Measurements from ENCODE around the gene ZCCHC14. TPM values are rescaled to one million over a fixed set of nuclear protein-coding genes. Genes with fewer than 3 reads are reported as not detected.

ZCCHC14 gene
- total and polyA plus RNA-seq, 10 of the 15 experiments (the other 5 are each of a cell fraction or from before 2014, with no cell fraction given), result 0.02 to 0.26 (median 0.05) TPM; not detected in 3

DNA sequence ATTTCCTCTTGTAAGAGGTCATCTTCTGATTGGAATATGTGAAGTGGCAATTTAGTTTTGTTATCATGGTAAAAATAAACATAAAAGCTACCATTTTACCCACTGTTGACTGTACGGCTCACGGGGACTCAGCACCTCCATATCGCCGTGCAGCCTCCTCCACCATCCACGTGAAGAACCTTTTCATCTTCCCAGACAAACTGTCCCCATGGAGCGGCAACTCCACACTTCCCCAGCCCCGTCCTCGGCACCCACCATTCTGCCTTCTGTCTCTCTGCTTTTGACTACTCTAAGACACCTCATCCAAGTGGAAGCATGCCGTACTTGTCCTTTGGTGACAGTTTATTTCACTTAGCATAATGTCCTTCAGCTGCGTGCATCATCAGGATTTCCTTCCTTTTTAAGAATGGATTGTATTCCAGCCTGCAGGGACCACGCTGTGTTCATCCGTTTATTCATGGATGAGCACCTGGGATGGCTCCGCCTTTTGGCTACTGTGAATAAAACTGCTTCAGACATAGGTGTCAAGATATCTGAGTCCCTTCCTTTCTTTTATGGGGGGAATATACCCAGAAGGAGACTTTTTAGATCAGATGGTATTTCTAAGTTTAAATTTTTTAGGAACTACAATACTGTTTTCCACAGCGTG, 123.6 kb downstream of the ZCCHC14 start:
- CTCF ChIA-PET, result no interaction called here
- no peak overlapping the region for H2AFZ ChIP-seq (ENCODE audit: control insufficient read depth, low read depth, low read length)
- no peak for FAIRE-seq
- no peak overlapping the region for H3K4me2 ChIP-seq (ENCODE audit: control insufficient read depth, insufficient read depth)
- intact Hi-C loops (cut with micrococcal nuclease; ENCODE audit: unreplicated experiment), result no loop called here
- POLR2A ChIA-PET, result interaction anchor here (0.7 to 1.0 kb wide), 2 partner anchors 14 to 50 kb away, joined by 3 to 5 read pairs; partner anchors contain the start of gene FBXO31
- H4K20me1 ChIP-seq (ENCODE audit: control insufficient read depth, insufficient read depth), result no peaks in the 10 kb centered on the region
- peaks cover 0 to under 1% of the 10 kb centered on the region in 2 experiments; a peak in 3 of 4 replicates for H3K36me3 ChIP-seq (ENCODE audit: control insufficient read depth in 2 of 2, insufficient read depth in 2 of 2, low read length in 1 of 2)
- H3K27me3 ChIP-seq (replicated peaks in 1 of 2; ENCODE audit: control insufficient read depth in 2 of 2, insufficient read depth in 2 of 2, low read length in 1 of 2), result no peaks in the 10 kb centered on the region
- H3K27ac ChIP-seq (ENCODE audit: control insufficient read depth, insufficient read depth), result no peak overlapping the region
- H3K4me3 ChIP-seq, result no peak overlapping the region
- TF ChIP-seq, protein P1, sequence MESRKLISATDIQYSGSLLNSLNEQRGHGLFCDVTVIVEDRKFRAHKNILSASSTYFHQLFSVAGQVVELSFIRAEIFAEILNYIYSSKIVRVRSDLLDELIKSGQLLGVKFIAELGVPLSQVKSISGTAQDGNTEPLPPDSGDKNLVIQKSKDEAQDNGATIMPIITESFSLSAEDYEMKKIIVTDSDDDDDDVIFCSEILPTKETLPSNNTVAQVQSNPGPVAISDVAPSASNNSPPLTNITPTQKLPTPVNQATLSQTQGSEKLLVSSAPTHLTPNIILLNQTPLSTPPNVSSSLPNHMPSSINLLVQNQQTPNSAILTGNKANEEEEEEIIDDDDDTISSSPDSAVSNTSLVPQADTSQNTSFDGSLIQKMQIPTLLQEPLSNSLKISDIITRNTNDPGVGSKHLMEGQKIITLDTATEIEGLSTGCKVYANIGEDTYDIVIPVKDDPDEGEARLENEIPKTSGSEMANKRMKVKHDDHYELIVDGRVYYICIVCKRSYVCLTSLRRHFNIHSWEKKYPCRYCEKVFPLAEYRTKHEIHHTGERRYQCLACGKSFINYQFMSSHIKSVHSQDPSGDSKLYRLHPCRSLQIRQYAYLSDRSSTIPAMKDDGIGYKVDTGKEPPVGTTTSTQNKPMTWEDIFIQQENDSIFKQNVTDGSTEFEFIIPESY (IDR thresholded peaks at IDR 0.05), result no peak
- TF ChIP-seq, protein P2, sequence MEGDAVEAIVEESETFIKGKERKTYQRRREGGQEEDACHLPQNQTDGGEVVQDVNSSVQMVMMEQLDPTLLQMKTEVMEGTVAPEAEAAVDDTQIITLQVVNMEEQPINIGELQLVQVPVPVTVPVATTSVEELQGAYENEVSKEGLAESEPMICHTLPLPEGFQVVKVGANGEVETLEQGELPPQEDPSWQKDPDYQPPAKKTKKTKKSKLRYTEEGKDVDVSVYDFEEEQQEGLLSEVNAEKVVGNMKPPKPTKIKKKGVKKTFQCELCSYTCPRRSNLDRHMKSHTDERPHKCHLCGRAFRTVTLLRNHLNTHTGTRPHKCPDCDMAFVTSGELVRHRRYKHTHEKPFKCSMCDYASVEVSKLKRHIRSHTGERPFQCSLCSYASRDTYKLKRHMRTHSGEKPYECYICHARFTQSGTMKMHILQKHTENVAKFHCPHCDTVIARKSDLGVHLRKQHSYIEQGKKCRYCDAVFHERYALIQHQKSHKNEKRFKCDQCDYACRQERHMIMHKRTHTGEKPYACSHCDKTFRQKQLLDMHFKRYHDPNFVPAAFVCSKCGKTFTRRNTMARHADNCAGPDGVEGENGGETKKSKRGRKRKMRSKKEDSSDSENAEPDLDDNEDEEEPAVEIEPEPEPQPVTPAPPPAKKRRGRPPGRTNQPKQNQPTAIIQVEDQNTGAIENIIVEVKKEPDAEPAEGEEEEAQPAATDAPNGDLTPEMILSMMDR (IDR thresholded peaks at IDR 0.05 in 2 of 3, conservative IDR thresholded peaks at IDR 0.05 in 1 of 3; ENCODE audit: control insufficient read depth in 2 of 3, extremely low read depth in 1 of 3, insufficient read depth in 1 of 3, low read depth in 3 of 3, low read length in 3 of 3), result no peak
- TF ChIP-seq, protein P3, sequence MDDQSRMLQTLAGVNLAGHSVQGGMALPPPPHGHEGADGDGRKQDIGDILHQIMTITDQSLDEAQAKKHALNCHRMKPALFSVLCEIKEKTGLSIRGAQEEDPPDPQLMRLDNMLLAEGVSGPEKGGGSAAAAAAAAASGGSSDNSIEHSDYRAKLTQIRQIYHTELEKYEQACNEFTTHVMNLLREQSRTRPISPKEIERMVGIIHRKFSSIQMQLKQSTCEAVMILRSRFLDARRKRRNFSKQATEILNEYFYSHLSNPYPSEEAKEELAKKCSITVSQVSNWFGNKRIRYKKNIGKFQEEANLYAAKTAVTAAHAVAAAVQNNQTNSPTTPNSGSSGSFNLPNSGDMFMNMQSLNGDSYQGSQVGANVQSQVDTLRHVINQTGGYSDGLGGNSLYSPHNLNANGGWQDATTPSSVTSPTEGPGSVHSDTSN (IDR thresholded peaks at IDR 0.05; ENCODE audit: insufficient replicate concordance, low read depth, low read length), result no peak
- TF ChIP-seq YY1 (IDR thresholded peaks at IDR 0.05; ENCODE audit: low read depth, low read length) (no peak), HDAC6 (IDR thresholded peaks at IDR 0.05; ENCODE audit: unreplicated experiment) (no peak)
- no peaks in the 10 kb centered on the region for H3K9me3 ChIP-seq (replicated peaks; ENCODE audit: control insufficient read depth, insufficient read depth, low read length)
- H3K4me1 ChIP-seq (ENCODE audit: control insufficient read depth, insufficient read depth, low read length), result 0 out of 2 replicates have a peak, but pooled peaks cover 3% of the 10 kb centered on the region
- no peak for ATAC-seq
- no peak for DNase-seq (ENCODE audit: low read depth, low spot score)
- SMC1A ChIA-PET (ENCODE audit: uncharacterized antibody, unreplicated experiment), result interaction anchor here (1.5 kb wide), 1 partner anchor 19 kb away, joined by 3 read pairs; no protein-coding TSS in a partner anchor
- no TSS peak for BruUV-seq (replicated peaks)
- WGBS (ENCODE audit: insufficient coverage, insufficient replicate concordance, low lambda C conversion rate, missing lambda C conversion rate), result over 99% methylated on average over 14 of the region's 14 CpGs
- H3K9ac ChIP-seq (ENCODE audit: control insufficient read depth, insufficient read depth, low read length), result no peak overlapping the region
- in situ Hi-C loops (cut with MboI), result no loop called here
- RAD21 ChIA-PET (ENCODE audit: unreplicated experiment), result interaction anchor here (0.8 kb wide), 1 partner anchor 19 kb away, joined by 4 read pairs; no protein-coding TSS in a partner anchor
- H3K79me2 ChIP-seq (ENCODE audit: control insufficient read depth, insufficient read depth, low read length), result peaks cover 21% of the 10 kb centered on the region
